Medulla oblongata (tissue), 1 donor: ENCODE results near the gene RPS5.
"Not testable (repeated sequence)": the region's sequence is repeated elsewhere in the genome, so short reads cannot be mapped to it uniquely, and the experiment has no call there.

ENCODE experiments used
- DNase-seq: peaks from one replicate; pipeline ENCODE4 v3.0.0-alpha.2; 2015; ENCODE audit errors: extremely low spot score

RPS5 gene

DNA sequence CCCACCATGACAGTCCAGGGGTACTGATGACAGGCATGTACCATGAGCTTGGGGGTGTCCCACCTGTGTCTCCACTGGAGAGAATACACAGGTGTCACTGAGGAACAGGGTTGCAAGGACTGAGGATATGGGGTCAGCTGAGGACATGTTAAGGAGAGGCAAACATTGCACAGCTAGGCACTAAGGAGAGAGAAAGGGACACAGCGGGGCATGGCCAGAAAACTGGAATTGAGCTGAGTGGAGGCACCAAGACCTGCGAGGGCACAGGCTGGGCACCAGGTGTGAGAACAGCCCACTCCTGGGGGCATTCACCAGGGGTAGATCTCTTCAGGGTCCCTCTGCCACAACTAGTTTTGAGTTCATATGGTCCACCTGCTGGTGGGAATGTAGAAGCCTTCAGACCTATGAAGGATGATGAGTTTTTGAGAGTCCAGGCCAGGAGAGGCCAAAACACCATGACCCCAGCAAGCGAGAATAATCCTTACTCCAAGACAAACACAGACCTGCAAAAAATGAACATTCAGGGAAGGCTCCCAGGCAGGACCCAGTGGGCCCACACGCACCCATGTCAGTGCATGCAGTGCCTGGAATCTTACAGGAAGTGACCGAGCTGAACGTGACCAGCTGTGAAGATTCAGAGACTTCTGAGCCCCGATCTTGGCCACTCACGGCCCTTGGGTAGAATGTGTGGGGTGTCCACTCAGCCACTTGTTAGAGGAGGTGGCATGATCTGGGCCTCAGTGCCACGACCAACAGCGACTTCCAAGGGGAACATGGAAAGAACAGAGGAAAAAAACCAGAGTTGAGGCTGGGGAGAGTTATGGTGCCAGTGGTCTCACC lies 20.0 kb downstream of the RPS5 start:
- DNase-seq, result no peak

DNA sequence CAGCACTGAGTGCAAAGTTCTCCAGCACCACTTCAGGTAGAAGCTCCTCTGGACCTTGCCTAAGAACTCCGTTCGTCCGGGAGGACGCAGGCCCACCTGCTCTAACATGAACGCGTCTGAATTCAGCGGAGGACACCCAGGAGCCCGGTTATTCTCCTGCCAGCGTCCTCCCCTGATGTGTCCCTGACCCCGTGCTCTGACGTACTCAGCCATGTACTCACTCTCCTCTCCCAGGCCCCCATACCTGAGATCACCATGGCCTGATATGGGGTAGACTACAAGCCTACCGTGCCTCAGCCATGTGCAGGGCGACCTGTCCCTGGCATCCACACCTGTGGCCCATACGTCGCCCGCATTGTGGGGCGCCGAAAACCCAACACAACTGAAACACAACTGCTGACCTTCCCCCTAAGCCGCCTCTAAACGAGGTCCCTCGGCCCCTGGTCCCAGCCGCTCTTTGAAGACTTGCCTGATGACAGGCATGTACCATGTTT lies 20.6 kb downstream of the RPS5 start:
- DNase-seq, result no peak

DNA sequence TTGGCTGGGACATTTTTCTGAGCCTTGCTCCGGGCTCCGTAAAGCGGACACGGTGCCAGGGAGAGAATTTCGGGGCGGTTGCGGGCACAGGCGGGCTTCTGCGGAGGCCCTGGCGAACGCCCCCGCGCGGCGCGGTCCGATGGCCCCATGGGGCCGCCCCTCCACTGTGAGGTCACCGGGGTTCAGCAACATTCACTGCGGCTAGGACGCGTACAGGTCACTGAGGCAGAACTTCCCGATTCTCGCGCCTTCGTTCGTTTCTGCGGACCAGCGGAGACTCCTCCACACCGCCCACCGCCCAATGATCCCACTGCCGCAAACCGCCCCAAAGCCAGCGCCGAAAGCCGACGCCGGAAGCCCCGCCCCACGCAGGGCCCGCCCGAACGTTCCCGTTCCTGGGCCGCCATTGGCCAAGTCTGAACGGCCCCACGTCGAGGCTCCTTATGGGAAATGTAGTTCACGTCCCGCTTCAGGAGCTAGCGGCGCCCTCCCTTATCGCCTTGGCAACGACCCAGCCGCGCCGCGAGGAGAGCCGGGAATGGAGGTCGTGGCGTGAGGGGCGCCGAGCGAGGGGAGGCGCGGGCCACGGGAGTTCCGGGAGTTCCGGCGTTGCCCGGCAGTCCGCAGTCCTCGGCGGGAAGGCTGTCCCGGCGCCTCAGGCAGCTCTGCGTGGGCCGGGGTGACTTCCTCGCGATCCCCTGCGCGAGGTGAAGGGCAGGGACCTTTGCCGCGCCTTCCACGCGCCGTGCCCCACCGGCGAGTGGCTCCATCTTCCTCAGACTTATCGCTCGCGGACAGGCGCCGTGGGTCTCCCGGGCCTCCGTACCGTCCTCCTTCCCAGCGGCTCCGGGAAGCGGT lies 21.3 kb downstream of the RPS5 start, which contains the start of gene ZNF584:
Gene ZNF584 (plus strand): TSS at position 498 of the 858 bp plus-strand sequence. CDS start 499 bp downstream, outside the sequence.
- DNase-seq, result peak; percentile 98

DNA sequence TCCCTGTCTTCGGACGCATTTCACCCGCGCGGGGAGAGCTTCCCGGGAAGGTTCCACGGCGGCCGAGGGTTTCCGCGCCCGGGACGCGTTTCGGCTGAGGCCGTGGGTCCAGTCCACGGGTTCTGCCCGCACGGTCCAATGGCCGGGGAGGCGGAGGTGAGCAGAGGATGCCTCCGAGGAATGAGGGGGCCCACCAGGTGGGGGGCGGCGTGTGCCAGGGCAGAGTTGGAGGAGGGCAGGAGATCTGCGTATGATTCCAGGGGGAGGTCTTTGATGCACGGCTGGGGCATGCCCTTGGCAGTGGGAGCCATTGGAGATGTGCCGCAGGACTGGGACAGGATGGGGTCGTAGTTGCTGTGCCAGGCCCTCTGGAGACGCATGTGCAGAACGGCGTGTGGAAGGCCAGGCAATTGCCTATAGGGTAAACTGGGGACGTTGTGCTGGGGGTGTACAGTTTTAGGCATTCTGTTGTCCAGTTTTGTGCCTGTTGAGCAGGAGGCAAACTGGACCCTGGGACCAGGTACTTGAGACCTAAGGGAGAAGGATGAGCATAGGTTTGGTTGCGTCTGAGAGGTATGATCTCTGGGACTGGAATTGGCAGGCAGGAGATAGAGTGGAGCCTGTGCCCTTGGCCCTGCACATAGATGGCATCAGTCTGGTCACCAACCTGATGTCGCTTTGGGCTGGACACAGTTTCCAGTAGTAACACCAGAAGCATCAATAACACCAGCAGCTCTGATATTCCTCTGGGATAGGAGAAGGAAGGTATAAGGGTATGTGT lies 22.1 kb downstream of the RPS5 start:
- DNase-seq, result no peak

DNA sequence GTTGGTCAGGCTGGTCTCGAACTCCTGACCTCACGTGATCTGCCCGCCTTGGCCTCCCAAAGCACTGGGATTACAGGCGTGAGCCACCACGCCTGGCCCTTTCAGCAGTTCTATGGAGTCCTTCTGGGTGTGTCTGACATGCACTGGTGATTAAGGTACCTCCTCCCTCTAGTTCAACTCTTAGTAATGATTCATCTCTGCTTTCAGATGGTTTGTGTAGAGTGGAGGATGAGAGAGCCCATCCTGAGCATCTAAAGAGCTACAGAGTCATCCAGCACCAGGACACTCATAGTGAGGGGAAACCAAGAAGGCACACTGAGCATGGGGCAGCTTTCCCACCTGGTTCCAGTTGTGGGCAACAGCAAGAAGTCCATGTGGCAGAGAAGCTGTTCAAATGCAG lies 29.5 kb downstream of the RPS5 start:
- no peak for DNase-seq

- no peak for DNase-seq
Observed at GRCh38 chr19:58417071-58417470, 30.0 kb downstream of the RPS5 start.

- no peak for DNase-seq
Observed at GRCh38 chr19:58428617-58429016, 41.5 kb downstream of the RPS5 start.

DNA sequence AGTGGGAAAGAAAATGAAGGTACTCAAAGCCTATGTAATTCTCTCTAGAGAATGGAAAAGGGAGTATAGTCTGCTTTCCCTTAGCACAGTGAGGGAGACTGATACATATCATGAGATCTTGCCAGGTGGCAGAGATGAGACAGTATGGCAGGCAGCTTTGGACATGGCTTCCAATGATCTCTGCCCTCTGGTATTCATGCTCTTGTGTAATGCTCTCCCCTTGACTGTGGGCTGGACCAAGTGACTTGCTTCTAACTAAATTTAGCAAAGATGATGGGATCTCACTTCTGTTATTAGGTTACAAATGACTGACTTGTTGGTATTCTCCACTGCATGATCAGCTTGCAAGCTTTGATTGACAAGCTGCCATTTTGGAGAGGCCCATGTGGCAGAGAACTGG lies 42.7 kb downstream of the RPS5 start:
- DNase-seq, result no peak

- no peak for DNase-seq
Observed at GRCh38 chr19:58434217-58434616, 47.1 kb downstream of the RPS5 start.

GRCh38 chr19:58439576-58440554 lies 52.8 kb downstream of the RPS5 start, which contains the start of gene ZNF132:
Gene ZNF132 (minus strand): TSS chr19:58440153. CDS start chr19:58439821, 332 bp downstream.
- peak; percentile 100 for DNase-seq

GRCh38 chr19:58440556-58440955 lies 53.5 kb downstream of the RPS5 start:
- DNase-seq, result no peak

DNA sequence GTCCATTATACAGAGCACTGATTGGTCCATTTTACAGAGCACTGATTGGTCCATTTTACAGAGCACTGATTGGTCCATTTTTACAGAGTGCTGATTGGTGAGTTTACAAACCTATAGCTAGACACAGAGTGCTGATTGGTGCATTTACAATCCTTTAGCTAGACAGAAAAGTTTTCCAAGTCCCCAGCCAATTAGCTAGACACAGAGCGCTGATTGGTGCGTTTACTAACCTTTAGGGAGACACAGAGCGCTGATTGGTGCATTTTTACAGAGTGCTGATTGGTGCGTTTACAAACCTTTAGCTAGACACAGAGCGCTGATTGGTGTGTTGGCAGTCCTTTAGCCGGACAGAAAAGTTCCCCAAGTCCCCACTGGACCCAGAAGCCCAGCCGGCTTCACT lies 55.9 kb downstream of the RPS5 start:
- not testable (repeated sequence) for DNase-seq
